Measurements from ENCODE around the gene RSU1. TPM values are rescaled to one million over a fixed set of nuclear protein-coding genes. Genes with fewer than 3 reads are reported as not detected.

Gene RSU1
- total and polyA plus RNA-seq, 2 donors = 79.9 to 116 TPM

GRCh38 chr10:16603308-16603707 lies 213.9 kb downstream of the RSU1 start:
- H3K27ac ChIP-seq (ENCODE audit: low read depth) = no peak overlapping the region
- DNase-seq (ENCODE audit: extremely low spot score) = no peak
- H3K36me3 ChIP-seq (ENCODE audit: insufficient read depth) = no peaks in the 10 kb centered on the region
- WGBS = 83% methylated on average over 2 of the region's 2 CpGs
- H3K4me1 ChIP-seq (ENCODE audit: insufficient read depth) = no peaks in the 10 kb centered on the region
- H3K4me3 ChIP-seq (ENCODE audit: low read depth, low read length) = no peak overlapping the region

DNA sequence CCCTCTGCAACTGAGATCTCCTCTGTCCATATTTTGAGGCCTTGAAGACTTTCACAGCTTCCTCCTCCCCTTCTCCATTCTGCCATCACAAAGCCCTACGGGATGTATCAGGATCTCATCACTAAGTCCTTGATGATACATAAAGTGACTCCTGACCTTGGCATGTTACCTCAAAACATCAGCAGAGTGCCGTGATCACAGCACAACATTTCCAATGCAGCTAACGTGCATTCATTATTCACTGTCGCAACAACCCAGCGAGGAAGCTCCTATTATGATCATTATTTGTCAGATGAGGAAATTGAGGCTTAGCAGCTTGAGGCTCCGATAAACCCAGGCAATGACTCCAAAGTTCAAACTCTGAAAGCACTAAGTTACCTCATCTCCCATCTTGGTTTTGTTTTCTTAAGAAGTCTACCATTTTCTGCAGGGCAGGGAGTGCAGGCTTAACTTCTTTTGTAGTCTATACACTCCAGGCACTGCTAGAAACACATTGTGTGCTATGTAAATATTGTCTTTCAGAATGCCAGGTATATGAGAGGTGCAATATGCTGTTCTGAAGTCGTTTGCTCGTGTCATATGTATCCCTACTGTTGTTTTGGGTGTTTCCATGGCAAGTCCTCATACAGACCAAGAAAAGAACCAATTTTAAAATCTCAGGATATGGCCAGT lies 215.0 kb downstream of the RSU1 start:
- no peaks in the 10 kb centered on the region for H3K36me3 ChIP-seq (ENCODE audit: insufficient read depth)
- no peaks in the 10 kb centered on the region for H3K4me1 ChIP-seq (ENCODE audit: insufficient read depth)
- WGBS = 81% methylated on average over 8 of the region's 8 CpGs
- no peak overlapping the region for H3K27ac ChIP-seq (ENCODE audit: low read depth)
- H3K4me3 ChIP-seq (ENCODE audit: low read depth, low read length) = no peak overlapping the region
- DNase-seq (ENCODE audit: extremely low spot score) = no peak

- Histone ChIP-seq H3K4me1 (ENCODE audit: insufficient read depth) (no peaks in the 10 kb centered on the region), H3K4me3 (ENCODE audit: low read depth, low read length) (no peak overlapping the region), H3K27ac (ENCODE audit: low read depth) (no peak overlapping the region), H3K36me3 (ENCODE audit: insufficient read depth) (no peaks in the 10 kb centered on the region)
- no peak for DNase-seq (ENCODE audit: extremely low spot score)
- WGBS = 96% methylated on average over 8 of the region's 8 CpGs
Measured at GRCh38 chr10:16599662-16600061, 217.6 kb downstream of the RSU1 start.

GRCh38 chr10:16597656-16598055 lies 219.6 kb downstream of the RSU1 start:
- Histone ChIP-seq H3K36me3 (ENCODE audit: insufficient read depth) (no peaks in the 10 kb centered on the region), H3K27ac (ENCODE audit: low read depth) (no peak overlapping the region), H3K4me1 (ENCODE audit: insufficient read depth) (no peaks in the 10 kb centered on the region), H3K4me3 (ENCODE audit: low read depth, low read length) (no peak overlapping the region)
- no peak for DNase-seq (ENCODE audit: extremely low spot score)
- WGBS = 76% methylated on average over 11 of the region's 11 CpGs

DNA sequence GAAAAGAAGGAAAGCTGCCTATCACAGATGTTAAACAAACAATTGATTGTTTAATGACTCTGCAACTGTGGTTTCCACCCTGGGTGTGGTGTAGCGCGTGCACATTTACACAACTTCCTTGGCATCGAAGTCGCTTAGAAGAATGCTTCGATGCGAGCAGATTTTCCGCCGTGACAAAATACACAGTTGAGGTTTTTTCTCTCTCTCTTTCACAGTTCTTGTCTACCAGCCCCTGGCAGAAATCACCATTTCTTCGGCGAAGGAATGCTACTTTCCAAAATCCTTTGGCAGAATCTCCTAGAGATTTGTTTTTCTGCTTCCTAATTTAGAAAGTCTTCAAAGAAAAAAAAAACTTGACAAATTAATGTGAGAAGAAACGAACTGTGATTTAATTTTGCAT lies 224.8 kb downstream of the RSU1 start:
- peaks cover 3% of the 10 kb centered on the region for H3K36me3 ChIP-seq (ENCODE audit: insufficient read depth)
- H3K4me1 ChIP-seq (ENCODE audit: insufficient read depth) = no peaks in the 10 kb centered on the region
- H3K27ac ChIP-seq (ENCODE audit: low read depth) = no peak overlapping the region
- no peak for DNase-seq (ENCODE audit: extremely low spot score)
- no peak overlapping the region for H3K4me3 ChIP-seq (ENCODE audit: low read depth, low read length)
- WGBS = 82% methylated on average over 11 of the region's 11 CpGs

GRCh38 chr10:16586358-16587138 lies 230.7 kb downstream of the RSU1 start:
- DNase-seq (ENCODE audit: extremely low spot score) = no peak
- Histone ChIP-seq H3K27ac (ENCODE audit: low read depth) (no peak overlapping the region), H3K36me3 (ENCODE audit: insufficient read depth) (peaks cover 1% of the 10 kb centered on the region), H3K4me3 (ENCODE audit: low read depth, low read length) (no peak overlapping the region), H3K4me1 (ENCODE audit: insufficient read depth) (no peaks in the 10 kb centered on the region)
- 88% methylated on average over 7 of the region's 7 CpGs for WGBS

DNA sequence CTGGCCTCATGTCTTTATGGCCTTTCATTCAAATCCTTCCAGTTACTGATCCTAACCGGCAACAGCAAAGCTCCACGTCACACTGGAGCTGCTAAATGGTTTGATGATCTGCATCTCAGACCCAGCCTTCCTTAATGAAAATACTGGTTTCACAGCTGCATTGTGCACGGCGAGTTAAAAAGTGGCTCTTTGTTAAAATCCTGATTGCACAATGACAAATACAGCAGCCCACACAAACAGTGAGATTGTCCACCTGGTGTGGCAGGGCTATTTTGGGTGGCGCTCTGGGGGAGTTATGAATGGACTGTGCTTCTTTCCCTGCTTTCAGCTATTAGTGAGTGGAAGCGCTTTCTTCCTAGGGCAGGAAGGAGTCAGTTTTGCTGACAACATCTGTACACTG lies 232.1 kb downstream of the RSU1 start:
- WGBS = 75% methylated on average over 6 of the region's 6 CpGs
- DNase-seq (ENCODE audit: extremely low spot score) = no peak

DNA sequence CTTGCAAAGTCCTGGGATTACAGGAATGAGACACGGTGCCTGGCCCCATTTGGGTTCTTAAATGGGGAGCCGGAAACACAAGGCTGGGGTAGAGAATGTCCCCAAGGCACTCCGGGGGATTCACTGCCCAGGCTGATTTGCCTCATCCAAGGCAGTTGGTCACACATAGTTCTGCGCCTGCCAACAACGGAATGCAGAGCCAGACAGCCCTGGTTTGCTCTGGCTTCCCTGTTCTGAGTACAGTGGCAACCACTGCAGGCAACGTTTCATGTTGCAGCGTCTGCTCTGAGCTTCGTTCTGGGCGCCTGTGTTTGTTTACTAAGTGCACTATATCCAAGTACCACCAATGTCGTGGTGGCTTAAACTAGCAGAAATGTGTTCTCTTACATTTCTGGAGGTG lies 233.8 kb downstream of the RSU1 start:
- DNase-seq (ENCODE audit: extremely low spot score) = no peak
- H3K4me3 ChIP-seq (ENCODE audit: low read depth, low read length) = no peak overlapping the region

More for the DNA sequence above, 232.1 kb downstream of the RSU1 start:
- H3K27ac ChIP-seq (ENCODE audit: low read depth) = no peak overlapping the region
- H3K4me3 ChIP-seq (ENCODE audit: low read depth, low read length) = no peak overlapping the region
- H3K36me3 ChIP-seq (ENCODE audit: insufficient read depth) = no peaks in the 10 kb centered on the region
- H3K4me1 ChIP-seq (ENCODE audit: insufficient read depth) = no peaks in the 10 kb centered on the region

GRCh38 chr10:16581202-16581601 lies 236.0 kb downstream of the RSU1 start:
- 87% methylated on average over 3 of the region's 3 CpGs for WGBS
- Histone ChIP-seq H3K4me3 (ENCODE audit: low read depth, low read length) (no peak overlapping the region), H3K36me3 (ENCODE audit: insufficient read depth) (no peaks in the 10 kb centered on the region), H3K4me1 (ENCODE audit: insufficient read depth) (no peaks in the 10 kb centered on the region), H3K27ac (ENCODE audit: low read depth) (no peak overlapping the region)
- DNase-seq (ENCODE audit: extremely low spot score) = no peak

More for the DNA sequence above, 233.8 kb downstream of the RSU1 start:
- 66% methylated on average over 10 of the region's 10 CpGs for WGBS
- Histone ChIP-seq H3K4me1 (ENCODE audit: insufficient read depth) (no peaks in the 10 kb centered on the region), H3K36me3 (ENCODE audit: insufficient read depth) (no peaks in the 10 kb centered on the region), H3K27ac (ENCODE audit: low read depth) (no peak overlapping the region)

DNA sequence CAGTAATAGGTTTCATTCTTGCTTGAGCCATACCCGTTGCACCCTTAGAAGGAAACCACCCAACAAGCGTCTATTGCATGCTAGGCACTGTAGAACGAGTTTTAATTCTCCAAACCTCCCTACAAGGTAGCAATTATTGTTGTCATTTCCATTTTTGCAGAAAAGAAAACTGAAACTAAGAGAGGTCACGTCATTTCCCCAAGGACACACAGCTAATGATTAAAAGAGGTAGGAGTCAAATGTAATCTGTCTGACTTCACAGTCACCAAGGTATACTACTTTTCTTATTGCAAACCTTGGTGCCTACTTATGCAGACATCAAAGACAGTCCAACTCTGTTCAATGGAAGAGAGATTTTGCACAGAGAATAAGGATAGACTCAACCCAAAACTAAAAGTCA lies 246.5 kb downstream of the RSU1 start:
- Histone ChIP-seq H3K4me1 (ENCODE audit: insufficient read depth) (no peaks in the 10 kb centered on the region), H3K36me3 (ENCODE audit: insufficient read depth) (no peaks in the 10 kb centered on the region), H3K27ac (ENCODE audit: low read depth) (no peak overlapping the region), H3K4me3 (ENCODE audit: low read depth, low read length) (no peak overlapping the region)
- 77% methylated on average over 4 of the region's 4 CpGs for whole genome bisulfite sequencing
- no peak for DNase-seq (ENCODE audit: extremely low spot score)

DNA sequence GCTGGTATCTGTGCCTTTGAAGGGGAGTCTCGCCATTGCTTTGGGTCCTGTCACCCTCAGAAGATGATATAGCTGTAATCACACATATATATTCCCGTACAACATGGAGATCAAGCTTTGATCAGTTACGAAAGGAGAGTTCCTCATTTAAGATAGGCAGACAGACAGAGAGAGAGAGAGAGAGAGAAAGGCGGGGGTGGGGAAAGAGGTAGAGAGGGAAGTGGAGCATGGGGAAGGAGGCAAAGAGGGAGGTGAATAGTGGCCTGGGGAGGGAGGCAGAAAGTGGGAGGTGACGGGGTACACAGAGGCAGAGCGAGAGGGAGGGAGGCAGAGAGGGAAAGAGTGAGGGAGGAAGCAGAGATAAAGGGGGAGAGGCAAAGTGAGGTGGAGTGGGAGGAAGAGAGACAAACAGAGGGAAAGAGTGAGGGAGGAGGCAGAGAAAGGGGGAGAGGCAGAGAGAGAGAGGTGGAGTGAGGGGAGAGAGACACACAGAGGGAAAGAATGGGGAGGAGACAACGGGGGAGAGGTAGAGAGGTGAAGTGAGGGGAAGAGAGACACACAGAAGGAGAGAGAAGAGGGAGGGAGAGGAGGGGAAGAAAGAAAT lies 250.9 kb downstream of the RSU1 start:
- no peak for DNase-seq (ENCODE audit: extremely low spot score)
- 59% methylated on average over 7 of the region's 7 CpGs for WGBS
- no peak overlapping the region for H3K27ac ChIP-seq (ENCODE audit: low read depth)
- no peaks in the 10 kb centered on the region for H3K36me3 ChIP-seq (ENCODE audit: insufficient read depth)
- H3K4me3 ChIP-seq (ENCODE audit: low read depth, low read length) = no peak overlapping the region
- H3K4me1 ChIP-seq (ENCODE audit: insufficient read depth) = no peaks in the 10 kb centered on the region

- Histone ChIP-seq H3K27ac (ENCODE audit: low read depth) (no peak overlapping the region), H3K4me3 (ENCODE audit: low read depth, low read length) (no peak overlapping the region), H3K36me3 (ENCODE audit: insufficient read depth) (no peaks in the 10 kb centered on the region), H3K4me1 (ENCODE audit: insufficient read depth) (no peaks in the 10 kb centered on the region)
- WGBS = 46% methylated on average over 3 of the region's 3 CpGs
- no peak for DNase-seq (ENCODE audit: extremely low spot score)
Measured at GRCh38 chr10:16565604-16566003, 251.6 kb downstream of the RSU1 start.

- Histone ChIP-seq H3K4me3 (ENCODE audit: low read depth, low read length) (no peak overlapping the region), H3K36me3 (ENCODE audit: insufficient read depth) (no peaks in the 10 kb centered on the region), H3K27ac (ENCODE audit: low read depth) (no peak overlapping the region), H3K4me1 (ENCODE audit: insufficient read depth) (no peaks in the 10 kb centered on the region)
- DNase-seq (ENCODE audit: extremely low spot score) = no peak
- 85% methylated on average over 6 of the region's 6 CpGs for WGBS
Measured at GRCh38 chr10:16562891-16563290, 254.3 kb downstream of the RSU1 start.

- WGBS = 66% methylated on average over 5 of the region's 5 CpGs
- Histone ChIP-seq H3K27ac (ENCODE audit: low read depth) (no peak overlapping the region), H3K4me3 (ENCODE audit: low read depth, low read length) (no peak overlapping the region), H3K4me1 (ENCODE audit: insufficient read depth) (no peaks in the 10 kb centered on the region), H3K36me3 (ENCODE audit: insufficient read depth) (no peaks in the 10 kb centered on the region)
- DNase-seq (ENCODE audit: extremely low spot score) = no peak
Measured at GRCh38 chr10:16559236-16559773, 257.9 kb downstream of the RSU1 start.
